Fibroblast of pulmonary artery (primary cell): ENCODE measurements around the gene EFR3B.

Source experiments
- DNase-seq: peaks from one replicate; pipeline ENCODE4 v3.0.0-alpha.2; 2010; ENCODE audit warnings: low read depth
- H3K4me3 ChIP-seq: replicated peaks from 2 replicates; pipeline ENCODE4 v1.5.1; 2011; ENCODE audit warnings: low read depth, mild to moderate bottlenecking, control low read depth, low read length, moderate library complexity
- TF ChIP-seq, protein P1 (sequence below): IDR thresholded peaks from 2 replicates; pipeline ENCODE4 v1.5.1; 2011; ENCODE audit warnings: mild to moderate bottlenecking, control low read depth, low read length, inconsistent platforms; ENCODE audit errors: missing control alignments

EFR3B gene

DNA sequence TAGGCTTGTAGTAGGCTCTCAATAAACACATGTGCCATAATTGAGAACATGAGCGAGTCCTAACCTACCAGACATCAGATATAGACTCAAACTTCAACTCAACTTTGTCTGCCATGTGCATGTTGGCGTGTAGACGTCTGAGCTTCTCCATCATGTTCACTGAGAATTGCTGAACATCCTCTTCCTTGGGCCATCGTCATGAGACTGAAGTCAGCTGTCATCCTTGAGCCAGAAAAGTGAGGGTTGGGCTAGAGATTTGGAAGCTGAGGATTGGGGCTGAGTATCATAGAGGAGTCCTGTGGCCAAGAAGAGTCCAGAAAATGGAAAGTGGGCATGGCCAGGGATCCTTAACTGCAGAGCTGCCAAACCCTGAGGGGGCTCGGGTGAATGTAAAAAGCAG lies 7.8 kb upstream of the EFR3B start:
- no peak for DNase-seq

DNA sequence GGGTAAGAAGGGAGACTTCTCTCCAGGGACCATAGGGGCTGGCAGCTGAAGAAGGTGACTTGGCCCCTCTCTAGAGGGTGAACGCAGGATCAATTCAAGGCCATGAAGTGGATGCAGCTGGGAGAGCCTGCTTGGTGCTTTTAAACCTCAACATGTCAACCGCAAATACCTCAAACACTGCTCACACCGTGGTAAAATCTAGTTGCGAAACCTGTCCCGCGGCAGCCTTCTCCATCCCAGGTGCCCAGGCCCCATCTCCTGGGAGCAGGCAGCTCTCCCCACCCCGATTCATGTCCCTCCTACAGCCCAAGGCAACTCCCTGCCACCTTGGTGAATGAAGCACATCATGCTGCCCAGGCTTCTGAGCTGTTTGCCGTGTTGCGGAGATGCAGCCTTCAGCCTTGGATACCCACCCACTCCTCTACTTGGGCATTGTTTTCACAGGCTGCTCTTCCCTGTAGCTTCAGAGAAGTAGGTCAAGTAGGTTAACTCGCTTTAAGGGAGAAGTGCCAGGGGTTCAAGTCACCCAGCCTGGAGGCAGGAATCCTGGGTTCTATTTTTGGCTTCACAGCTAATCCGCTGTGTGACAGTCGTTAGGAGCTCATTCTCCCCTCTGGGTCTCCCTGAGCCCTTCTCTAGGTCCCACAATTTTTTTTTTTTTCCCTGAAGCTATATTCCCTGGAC lies 6.2 kb upstream of the EFR3B start:
- no peak for DNase-seq
- H3K4me3 ChIP-seq: no peak overlapping the region
- TF ChIP-seq, protein P1, sequence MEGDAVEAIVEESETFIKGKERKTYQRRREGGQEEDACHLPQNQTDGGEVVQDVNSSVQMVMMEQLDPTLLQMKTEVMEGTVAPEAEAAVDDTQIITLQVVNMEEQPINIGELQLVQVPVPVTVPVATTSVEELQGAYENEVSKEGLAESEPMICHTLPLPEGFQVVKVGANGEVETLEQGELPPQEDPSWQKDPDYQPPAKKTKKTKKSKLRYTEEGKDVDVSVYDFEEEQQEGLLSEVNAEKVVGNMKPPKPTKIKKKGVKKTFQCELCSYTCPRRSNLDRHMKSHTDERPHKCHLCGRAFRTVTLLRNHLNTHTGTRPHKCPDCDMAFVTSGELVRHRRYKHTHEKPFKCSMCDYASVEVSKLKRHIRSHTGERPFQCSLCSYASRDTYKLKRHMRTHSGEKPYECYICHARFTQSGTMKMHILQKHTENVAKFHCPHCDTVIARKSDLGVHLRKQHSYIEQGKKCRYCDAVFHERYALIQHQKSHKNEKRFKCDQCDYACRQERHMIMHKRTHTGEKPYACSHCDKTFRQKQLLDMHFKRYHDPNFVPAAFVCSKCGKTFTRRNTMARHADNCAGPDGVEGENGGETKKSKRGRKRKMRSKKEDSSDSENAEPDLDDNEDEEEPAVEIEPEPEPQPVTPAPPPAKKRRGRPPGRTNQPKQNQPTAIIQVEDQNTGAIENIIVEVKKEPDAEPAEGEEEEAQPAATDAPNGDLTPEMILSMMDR: no peak

More for the DNA sequence above, 7.8 kb upstream of the EFR3B start:
- TF ChIP-seq, protein P1: no peak
- no peak overlapping the region for H3K4me3 ChIP-seq

DNA sequence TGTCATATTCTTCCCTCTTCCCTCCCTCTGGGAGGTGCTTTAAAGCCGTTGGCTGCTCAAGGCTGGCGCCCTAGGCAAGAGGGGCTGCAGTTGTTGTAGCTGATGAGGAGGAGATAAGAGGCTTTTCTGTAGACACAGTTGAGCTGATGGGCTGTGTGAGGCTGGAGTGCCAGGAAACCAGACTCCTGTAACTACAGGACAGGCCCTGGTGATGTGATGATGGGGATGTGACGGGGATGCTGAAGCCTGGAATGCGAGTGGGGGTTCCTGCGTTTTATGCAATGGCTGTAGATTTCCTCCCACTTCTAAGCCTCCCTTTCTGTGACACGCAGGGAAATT lies 5.7 kb upstream of the EFR3B start:
- H3K4me3 ChIP-seq: no peak overlapping the region
- DNase-seq: no peak
- TF ChIP-seq, protein P1: no peak

DNA sequence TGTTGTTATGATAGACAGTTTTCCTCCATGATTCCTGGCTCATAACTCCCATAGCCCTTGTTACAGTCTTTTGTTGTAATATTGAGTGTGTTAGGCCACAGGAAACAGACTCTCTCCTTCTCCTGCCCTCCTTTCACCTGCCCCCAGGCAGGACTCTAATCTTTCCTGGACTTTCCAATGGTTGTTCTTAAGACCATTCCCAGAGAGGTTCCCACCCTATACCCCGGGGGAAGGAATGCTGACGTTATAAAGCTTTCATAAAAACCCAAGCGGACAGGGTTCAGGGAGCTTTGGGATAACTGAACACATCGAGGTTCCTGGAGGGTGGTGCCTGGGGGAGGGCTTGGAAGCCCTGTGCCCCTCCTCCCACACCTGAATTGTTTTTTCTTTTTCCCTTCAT lies 2.8 kb upstream of the EFR3B start:
- DNase-seq: no peak
- TF ChIP-seq, protein P1: no peak
- H3K4me3 ChIP-seq: no peak overlapping the region

DNA sequence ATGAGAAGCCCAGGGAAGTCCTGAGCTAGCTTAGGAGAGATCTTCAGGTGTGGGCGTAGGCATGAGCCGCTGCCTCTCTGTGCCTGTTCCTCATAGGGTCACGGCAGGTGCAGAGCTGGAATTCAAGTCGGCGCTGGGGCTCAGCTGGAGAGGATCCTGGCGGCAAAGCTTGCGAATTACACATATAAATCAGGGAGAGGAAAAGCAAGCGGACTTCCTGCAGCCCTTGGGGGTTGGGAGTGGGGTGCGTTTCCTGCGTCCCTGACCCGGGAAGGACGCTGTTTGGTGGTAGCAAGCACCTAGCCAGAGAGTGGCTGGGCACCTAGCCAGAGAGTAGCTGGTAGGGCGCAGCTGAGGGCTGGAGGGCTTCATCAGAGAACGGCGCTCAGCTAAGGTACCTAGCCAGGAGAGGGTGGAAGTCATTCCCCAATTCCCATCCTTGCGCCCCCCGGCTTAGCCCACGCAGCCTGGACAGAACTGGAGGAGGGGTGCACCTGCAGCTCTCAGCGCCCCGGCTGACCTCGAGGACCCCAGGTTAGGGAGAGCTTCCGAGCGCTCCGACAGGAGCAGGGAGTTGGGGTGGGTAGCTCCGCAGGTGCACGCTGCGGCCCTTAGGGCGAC lies 459 bp upstream of the EFR3B start:
- peak; percentile 36 for DNase-seq
- TF ChIP-seq, protein P1: peak; percentile 19
- H3K4me3 ChIP-seq: no peak overlapping the region

DNA sequence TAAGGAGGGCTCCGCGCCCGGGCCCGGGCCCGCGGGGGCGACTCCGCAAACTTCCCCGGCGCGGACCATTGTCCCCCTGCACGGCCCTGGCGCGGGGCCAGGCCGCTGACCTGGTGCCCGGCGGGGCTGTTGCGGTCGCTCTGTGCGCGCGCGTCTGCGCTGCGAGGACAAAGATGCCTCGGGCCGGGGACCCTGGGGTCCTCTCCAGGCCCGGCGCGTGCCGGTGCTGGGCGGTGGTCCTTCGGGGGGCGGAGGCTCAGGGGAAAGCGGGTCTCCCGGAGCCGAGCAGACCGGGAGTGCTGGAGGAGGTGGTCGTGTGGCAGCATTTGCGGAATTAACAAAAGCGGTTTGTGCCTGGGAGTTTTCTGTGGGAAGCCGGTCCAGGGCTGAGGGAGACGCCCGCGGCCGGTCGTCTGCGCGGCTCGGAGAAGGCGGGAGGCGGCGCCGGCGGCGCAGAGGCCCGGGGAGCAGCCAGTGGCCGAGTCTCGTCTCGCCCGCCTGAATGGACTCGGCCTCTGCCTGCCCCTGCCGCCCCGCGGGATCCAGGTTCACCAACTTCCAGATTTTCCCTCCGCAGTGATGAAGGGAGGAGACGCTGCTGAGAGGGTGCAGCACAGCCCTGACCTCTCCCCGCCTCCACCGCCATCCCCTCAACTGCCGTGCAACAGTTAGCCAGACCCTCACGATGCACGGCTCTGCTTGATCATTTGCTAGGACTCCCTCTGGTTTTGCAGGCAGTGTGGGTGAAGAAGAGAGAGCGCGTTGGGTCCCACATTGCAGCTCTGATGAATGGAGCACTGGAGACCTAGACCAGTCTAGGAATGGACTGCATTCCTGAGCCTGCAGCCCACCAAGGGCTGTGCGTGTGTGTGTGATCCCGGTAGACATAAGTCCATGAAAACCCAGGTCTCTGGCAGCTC lies 705 bp downstream of the EFR3B start:
- peak overlapping the region; percentile 59 for H3K4me3 ChIP-seq
- TF ChIP-seq, protein P1: no peak
- DNase-seq: peak; percentile 23
